GM12801 (cell line): ENCODE data around the gene INO80E.

ENCODE experiments used
- TF ChIP-seq, protein P1 (sequence below): IDR thresholded peaks from one replicate; pipeline ENCODE4 v1.5.1; 2011; ENCODE audit warnings: control low read depth; ENCODE audit not compliant: insufficient read length; ENCODE audit errors: extremely low read depth

The INO80E gene

DNA sequence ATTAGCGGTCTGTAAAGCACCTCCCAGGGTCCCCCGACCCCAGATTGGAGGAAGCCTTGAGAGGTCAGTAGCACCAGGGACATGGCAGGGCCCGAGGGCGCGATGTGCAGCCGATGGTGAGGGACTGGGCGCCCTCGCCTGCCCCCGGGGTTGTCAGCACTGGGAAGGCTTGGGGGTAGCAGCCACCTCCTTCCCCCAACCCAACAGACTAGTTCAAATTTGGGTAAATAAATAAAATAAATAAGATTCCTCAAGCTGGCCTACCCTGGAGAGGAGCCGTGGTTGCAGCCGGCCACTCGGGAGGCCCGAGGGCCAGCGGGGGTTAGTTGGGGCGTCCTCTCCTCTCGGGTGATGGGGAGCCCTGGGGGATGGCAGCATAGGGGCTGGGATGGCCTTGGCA, 28.4 kb downstream of the INO80E start:
- TF ChIP-seq, protein P1, sequence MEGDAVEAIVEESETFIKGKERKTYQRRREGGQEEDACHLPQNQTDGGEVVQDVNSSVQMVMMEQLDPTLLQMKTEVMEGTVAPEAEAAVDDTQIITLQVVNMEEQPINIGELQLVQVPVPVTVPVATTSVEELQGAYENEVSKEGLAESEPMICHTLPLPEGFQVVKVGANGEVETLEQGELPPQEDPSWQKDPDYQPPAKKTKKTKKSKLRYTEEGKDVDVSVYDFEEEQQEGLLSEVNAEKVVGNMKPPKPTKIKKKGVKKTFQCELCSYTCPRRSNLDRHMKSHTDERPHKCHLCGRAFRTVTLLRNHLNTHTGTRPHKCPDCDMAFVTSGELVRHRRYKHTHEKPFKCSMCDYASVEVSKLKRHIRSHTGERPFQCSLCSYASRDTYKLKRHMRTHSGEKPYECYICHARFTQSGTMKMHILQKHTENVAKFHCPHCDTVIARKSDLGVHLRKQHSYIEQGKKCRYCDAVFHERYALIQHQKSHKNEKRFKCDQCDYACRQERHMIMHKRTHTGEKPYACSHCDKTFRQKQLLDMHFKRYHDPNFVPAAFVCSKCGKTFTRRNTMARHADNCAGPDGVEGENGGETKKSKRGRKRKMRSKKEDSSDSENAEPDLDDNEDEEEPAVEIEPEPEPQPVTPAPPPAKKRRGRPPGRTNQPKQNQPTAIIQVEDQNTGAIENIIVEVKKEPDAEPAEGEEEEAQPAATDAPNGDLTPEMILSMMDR = no peak

DNA sequence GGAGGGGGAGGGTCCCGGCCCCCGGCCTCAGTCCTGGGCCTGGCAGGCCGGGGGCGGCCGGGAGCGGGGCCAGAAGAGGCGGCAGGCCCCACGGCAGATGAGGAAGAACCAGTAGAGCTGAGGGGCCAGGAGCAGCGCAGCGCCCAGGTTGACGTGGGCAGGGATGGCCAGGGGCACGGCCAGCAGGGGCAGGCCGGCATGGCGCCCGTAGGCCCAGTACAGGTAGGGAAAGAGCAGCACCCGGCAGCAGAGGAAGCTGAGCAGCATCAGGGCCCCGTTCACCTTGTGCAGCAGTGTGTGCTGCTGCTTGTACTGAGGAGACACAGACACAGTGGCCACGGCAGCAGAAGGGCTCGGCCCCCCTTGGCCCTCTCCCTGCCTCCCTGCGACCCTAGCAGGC, 29.1 kb downstream of the INO80E start:
- TF ChIP-seq, protein P1 = no peak

DNA sequence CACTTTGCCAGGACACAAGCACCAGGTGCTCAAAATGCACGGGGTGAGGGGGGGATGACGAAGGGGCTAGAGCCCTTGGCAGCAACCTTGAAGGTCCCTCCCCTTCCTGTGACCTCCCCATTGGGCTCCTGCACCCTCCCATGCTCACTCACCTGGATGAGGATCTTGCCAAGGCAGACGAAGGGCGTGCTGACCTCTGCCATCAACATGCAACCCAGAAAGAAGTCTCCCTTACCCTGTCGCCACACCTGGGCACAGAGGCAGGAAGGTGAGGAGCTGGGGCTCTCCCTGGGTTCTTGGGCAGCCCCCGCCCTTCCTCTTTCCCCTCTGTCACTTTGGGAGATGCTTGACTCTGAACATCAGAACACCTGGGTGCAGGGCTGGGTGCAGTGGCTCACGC, 29.5 kb downstream of the INO80E start:
- TF ChIP-seq, protein P1 = no peak

DNA sequence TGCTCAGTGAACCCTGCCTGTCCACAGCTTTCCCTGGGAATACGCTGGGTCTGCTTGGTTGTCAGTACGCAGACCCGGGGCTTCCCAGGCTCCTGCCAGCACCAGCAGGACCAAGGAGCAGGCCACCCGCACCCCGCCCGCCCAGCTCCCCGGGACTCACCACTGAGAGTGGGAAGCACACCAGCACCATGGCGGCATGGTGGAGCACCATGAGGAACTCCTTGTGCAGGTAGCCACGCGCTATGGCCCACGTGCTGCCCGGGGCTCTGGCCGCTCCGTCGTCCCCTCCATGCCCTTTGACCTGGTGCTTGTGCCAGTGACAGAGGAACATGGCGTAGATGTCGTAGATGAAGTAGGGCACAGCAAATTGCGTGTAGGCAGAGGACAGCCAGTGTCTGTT, 30.4 kb downstream of the INO80E start:
- TF ChIP-seq, protein P1 = no peak

DNA sequence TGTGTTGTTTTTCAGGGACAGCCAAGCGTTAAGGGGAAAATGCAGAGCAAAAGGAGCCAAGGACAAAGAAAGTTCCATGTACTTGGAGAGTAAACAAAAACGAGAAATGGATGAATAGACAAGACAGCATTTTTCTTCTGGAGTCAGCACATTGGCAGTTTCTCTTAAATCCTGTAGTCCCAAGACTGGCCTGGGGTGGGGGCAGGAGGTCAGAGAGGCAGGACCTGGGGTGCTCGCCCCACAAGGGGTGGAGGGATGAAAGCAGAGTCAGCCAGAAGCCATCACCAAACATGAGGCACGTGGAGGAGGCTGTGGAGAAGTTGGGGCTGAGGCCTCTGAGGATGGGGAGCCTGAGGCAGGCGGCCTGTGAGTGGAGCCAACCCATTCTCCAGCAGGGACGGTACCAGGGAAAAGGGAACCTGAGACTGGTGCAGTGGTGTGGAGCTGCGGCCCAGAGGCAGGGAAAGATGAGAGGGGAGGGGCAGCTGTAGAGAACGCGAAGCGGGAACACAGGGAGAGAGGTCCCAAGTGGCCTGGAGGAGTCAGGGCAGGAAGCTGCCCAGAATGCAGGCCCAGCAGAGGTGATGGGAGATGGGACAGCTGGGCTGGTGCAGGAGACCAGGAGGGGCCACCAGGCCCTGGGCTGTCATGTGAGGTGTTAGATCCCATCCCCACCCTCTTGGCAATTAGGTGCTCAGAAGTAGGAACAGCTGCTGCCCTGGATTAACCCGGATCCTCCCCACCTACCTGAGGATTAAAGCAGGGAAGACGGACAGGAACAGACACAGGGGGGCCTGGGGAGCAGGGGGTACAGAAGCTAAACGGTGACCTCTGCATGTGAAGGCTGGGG, 31.8 kb downstream of the INO80E start:
- TF ChIP-seq, protein P1 = no peak

DNA sequence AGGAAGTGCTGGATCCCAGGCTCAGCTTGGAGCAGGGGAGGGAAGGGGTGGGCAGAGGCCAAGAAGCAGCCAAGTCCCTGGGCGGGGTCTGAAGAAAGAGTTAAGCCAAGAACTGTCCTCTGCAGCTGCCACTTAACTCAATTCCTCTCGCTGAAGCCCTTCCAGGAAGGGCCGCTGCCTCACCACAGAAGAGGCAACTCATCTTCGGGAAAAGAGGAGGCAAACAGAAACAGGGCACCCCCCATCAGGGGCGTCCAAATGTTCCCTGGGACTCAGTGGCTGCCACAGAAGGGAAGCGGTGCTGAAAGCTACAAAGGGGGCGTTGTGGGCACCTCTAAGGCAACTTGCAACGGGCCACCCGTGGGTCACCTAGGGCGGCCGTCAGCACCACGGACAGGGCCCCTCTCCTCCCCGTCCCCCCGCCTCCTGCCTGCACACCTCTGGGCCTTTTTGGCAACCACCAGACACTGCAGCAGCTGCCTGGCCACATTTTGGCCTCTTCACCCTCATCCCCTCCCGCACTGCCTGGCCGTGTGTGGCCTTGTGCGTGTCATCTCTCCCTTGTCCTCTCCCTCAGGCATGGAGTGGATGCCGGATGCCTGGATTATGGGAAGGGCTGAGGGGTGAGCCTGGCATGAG, 32.5 kb downstream of the INO80E start:
- TF ChIP-seq, protein P1 = no peak

DNA sequence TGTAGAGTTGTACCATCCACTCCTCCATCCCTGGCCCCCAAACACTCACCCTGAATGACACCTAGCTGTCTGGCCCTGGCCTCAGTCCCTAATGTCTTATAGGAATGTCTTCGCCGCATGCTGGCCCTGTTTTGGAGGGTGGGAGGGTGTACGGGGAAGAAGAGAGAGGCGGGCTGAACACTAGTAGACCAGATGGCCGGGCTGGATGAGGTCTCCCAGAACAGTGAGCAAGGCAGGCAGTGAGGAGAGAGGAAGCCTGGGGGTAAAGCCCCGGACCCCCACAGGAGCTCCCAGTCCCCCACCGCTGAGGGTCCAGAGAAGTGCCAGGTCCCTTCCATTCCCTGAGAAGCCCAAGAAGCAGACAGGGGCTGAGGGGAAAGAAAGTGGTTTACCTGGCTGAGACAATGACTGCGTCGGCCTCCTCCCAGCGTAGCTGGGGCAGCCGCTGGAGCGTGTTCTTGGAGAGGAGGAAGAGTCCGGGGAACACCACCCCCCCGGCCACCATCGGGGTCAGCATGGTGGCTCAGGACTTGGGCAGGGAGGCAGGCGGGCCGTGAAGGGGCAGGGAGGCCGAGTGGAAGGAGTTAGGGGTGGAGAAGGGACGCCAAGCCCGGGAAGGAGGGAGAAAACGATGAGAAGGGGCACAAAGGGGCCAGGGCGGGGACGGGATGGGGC, 34.1 kb downstream of the INO80E start:
- TF ChIP-seq, protein P1 = no peak
